Left hindlimb (tissue), 1 donor: ENCODE results near the gene OR51G1.
"Not testable (repeated sequence)": the region's sequence is repeated elsewhere in the genome, so short reads cannot be mapped to it uniquely, and the experiment has no call there.

ENCODE experiments used
- DNase-seq: peaks from one replicate; pipeline ENCODE4 v3.0.0-alpha.2; 2018

The OR51G1 gene, protein sequence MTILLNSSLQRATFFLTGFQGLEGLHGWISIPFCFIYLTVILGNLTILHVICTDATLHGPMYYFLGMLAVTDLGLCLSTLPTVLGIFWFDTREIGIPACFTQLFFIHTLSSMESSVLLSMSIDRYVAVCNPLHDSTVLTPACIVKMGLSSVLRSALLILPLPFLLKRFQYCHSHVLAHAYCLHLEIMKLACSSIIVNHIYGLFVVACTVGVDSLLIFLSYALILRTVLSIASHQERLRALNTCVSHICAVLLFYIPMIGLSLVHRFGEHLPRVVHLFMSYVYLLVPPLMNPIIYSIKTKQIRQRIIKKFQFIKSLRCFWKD

GRCh38 chr11:4924239-4924638 is at the start of gene OR51G1:
Gene OR51G1, minus strand, starts transcription at chr11:4924339. Its CDS starts 0 bp downstream, at chr11:4924339.
- DNase-seq = no peak

GRCh38 chr11:4962816-4963215 is 38.7 kb upstream of the OR51G1 start:
- no peak for DNase-seq

DNA sequence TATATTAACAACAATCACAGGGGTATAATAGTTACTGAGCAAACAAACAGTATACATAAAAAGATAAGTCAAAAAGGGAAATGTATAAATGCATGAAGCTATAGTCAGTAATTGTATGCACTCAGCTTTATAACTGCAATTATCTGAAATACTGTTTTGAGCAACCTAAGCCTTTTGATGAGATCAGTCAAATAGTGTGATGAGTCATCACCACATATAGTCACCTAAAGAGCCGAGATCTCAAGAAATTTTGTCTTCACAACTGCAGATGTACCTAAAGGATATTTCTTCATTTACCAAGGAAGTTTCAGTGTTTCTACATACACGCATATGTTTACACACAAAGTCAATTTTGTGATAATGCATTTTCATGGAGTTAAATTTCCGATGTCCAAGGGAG is 36.7 kb upstream of the OR51G1 start:
- no peak for DNase-seq

- no peak for DNase-seq
These were observed 33.3 kb upstream of the OR51G1 start for GRCh38 chr11:4957396-4957795.

- DNase-seq = not testable (repeated sequence)
These were observed 31.5 kb upstream of the OR51G1 start, which contains the start of gene OR51A2 for GRCh38 chr11:4955613-4956012. Gene OR51A2, minus strand, starts transcription at chr11:4955713. Its CDS starts 0 bp downstream, at chr11:4955713.

DNA sequence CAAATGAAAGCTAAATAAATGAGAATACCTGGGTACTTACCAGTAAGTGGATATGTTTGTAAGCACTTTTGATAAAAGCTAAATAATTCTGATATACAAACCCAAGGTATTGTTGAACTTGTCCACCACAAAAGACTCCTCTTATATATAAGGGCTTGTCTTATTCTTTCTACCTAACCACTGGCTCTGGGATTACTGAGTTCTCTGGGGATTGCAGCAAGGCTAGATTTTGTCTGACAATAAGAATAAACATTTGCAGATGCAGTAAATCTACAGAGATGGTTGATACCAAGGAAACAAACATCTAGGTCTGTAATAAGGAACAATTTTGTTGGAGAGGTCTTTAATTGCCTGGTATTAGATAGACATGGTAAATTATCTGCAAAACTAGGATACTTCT is 23.4 kb upstream of the OR51G1 start, which contains the start of gene OR51A4:
OR51A4 (minus strand) TSS at position 101 of the 400 bp plus-strand sequence. CDS start 505 bp downstream, outside the sequence.
- no peak for DNase-seq

GRCh38 chr11:4936745-4937144 is 12.6 kb upstream of the OR51G1 start:
- DNase-seq = no peak

- DNase-seq = no peak
These were observed 8.6 kb upstream of the OR51G1 start for GRCh38 chr11:4932751-4933150.

DNA sequence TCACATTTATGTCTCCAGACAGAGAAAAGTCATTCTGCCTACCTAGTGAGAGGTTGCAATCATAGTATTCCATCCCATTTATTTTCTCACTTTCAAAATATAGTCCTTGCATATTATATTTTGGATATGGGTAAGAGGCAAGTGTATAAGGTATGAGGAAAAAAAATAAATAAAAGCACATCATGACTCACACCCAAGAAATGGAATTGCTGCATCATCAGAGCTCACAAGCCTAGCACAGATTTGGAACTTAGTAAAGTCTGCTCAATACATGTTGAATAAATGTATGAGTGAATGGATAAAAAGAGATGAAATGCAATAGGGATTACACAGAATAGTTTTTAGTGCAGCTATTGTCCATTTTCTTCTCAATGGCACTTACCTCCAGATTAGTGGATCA is 2.5 kb upstream of the OR51G1 start:
- DNase-seq = no peak

DNA sequence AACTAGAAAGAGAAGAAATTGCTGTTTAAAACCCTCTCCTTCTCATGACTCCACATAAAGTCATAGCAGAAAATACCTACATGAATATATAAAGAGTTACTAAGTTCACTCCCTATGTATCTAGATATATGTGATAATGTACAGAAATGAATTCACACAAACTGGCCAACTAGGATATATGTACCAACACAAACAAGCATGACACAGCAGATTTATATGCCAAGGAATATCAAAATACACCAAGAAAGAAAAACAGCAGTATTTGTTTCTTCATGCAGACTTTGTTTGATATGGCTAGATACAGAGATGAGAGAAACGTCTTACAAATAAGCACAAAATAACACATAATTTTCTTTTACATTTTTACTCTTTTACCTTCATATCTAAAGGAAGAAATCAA is 1.8 kb downstream of the OR51G1 start:
- no peak for DNase-seq

DNA sequence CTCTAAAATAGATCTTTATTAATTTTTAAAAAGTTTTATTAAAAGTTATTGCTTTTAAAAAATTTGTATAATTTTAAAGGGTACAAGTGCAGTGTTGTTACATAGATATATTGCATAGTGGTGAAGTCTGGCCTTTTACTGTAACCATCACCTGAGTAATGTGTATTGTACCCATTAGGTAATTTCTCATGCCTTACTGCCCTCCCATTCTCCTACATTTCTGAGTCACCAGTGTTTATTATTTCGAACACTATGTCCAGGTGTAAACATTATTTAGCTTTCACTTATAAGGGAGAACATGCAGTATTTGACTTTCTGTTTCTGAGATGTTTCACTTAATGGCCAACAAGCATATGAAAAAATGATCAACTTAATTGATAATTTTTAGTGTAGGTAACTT is 2.3 kb downstream of the OR51G1 start:
- no peak for DNase-seq

DNA sequence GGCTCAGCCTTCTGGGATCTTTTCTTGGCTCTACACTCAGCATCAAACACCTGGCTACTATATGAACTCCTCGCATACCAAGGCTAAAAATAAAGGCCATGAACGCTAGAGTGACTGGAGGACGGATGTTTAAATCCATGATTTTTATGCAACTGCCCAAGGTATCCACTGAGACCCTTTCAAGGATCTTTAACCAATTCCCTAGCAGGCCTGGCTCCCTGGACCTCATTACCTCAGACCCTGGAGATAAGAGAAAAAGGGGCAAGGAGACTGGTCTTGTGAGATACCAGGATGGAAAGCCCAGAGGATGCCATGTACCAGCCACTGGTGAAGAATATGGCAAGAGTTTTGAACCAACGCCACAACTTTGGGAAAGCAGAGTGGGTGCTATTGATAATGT is 4.9 kb downstream of the OR51G1 start, which contains the start of gene OR51G2:
OR51G2 (minus strand) TSS at position 101 of the 400 bp plus-strand sequence. CDS start 3,687 bp downstream, outside the sequence.
- DNase-seq = no peak

- no peak for DNase-seq
These were observed 7.6 kb downstream of the OR51G1 start for GRCh38 chr11:4916581-4916980.

- DNase-seq = no peak
These were observed 20.7 kb downstream of the OR51G1 start, which contains the start of gene OR51A7 for GRCh38 chr11:4903484-4903883. Gene OR51A7, plus strand, starts transcription at chr11:4903783. Its CDS starts 3,587 bp downstream, at chr11:4907370.

- no peak for DNase-seq
These were observed 32.0 kb downstream of the OR51G1 start for GRCh38 chr11:4891996-4892640.

GRCh38 chr11:4890279-4890678 is 33.9 kb downstream of the OR51G1 start:
- DNase-seq = no peak

- DNase-seq = no peak
These were observed 36.5 kb downstream of the OR51G1 start for GRCh38 chr11:4887591-4887990.

DNA sequence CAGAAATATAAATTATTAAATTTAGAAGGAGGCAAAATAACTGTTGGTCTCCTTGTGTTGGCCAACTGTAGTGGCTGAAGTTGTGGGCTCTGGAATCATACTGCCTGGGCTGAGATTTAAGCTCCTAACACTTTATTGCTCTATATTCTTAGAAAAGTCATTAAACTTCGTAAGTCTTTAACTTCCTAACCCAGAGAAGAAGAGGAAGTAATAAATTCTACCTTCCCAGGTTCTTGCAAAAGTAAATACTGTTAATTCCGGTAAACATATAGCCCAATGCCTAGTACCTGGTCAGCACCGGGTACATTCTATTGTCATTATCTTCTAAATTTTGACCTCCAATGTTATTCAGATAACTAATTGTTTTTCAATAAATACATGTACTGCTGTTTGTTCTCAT is 38.0 kb downstream of the OR51G1 start:
- no peak for DNase-seq

- no peak for DNase-seq
These were observed 39.8 kb downstream of the OR51G1 start for GRCh38 chr11:4884361-4884760.

- no peak for DNase-seq
These were observed 41.6 kb downstream of the OR51G1 start for GRCh38 chr11:4882543-4882942.

GRCh38 chr11:4881860-4882500 is 42.2 kb downstream of the OR51G1 start, which contains the start of gene OR51T1:
Gene OR51T1, plus strand, starts transcription at chr11:4881900. Its CDS starts 0 bp downstream, at chr11:4881900.
- no peak for DNase-seq

DNA sequence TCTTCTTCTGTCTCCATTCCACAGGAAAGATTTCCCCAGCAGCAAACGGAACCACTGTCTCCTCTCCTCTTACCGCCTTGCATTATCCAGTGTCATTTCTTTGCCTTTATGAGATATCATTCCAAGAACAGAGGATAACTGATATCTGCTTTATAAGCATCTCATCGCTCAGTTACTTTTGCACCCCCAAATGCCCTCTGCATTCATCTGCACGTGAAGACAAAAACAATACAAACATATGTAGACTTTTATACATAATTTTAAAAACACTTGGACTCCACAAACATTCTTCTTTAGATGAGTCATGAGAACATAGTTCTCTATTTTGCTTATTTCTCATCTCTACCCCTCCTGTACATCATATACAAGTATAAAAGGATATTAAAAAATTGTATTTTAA is 43.0 kb downstream of the OR51G1 start:
- DNase-seq = no peak
